ENCODE measurements around the gene CTNNA3.

DNA sequence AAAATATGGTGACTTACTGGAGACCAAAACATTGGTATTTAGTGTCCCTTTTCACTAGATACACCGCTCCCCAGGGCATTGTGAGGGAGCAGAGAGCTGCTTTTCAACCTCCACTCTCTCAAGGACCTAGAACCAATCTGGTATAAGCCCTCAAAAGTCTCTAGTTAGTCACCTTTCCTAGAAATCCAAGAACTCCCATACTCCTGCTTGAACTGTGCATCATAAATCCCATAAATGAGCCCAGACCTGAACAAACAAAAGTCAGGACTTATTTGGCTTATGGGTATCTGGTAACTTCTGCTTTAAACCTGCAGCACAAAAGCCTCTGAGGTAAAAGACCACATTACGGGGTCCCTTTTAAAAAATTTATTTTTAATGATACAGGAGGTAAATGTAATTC is 1373.2 kb downstream of the CTNNA3 start:
- TF ChIP-seq, protein P1, sequence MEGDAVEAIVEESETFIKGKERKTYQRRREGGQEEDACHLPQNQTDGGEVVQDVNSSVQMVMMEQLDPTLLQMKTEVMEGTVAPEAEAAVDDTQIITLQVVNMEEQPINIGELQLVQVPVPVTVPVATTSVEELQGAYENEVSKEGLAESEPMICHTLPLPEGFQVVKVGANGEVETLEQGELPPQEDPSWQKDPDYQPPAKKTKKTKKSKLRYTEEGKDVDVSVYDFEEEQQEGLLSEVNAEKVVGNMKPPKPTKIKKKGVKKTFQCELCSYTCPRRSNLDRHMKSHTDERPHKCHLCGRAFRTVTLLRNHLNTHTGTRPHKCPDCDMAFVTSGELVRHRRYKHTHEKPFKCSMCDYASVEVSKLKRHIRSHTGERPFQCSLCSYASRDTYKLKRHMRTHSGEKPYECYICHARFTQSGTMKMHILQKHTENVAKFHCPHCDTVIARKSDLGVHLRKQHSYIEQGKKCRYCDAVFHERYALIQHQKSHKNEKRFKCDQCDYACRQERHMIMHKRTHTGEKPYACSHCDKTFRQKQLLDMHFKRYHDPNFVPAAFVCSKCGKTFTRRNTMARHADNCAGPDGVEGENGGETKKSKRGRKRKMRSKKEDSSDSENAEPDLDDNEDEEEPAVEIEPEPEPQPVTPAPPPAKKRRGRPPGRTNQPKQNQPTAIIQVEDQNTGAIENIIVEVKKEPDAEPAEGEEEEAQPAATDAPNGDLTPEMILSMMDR (IDR thresholded peaks at IDR 0.05): no peak
- no peak for TF ChIP-seq POLR2A (IDR thresholded peaks at IDR 0.05)

All from testis (tissue), 2 donors.